OCI-LY7 (cell line): ENCODE measurements around the gene SIN3B.

Experiments
- EZH2phosphoT487 ChIP-seq: fragments of 200-600 bp; sonication (generic); IDR thresholded peaks from 2 replicates; pipeline ENCODE4 v1.6.1; 2018; ENCODE audit warnings: low read depth, borderline replicate concordance, mild to moderate bottlenecking, mixed run types, antibody characterized with exemption, low read length, moderate library complexity, mixed read lengths
- TF ChIP-seq, protein P1 (sequence below): fragments of 200-600 bp; sonication (generic); conservative IDR thresholded peaks from 2 replicates; pipeline ENCODE4 v1.5.1; 2014; ENCODE audit warnings: mild to moderate bottlenecking, antibody characterized with exemption, low read length, moderate library complexity, mixed read lengths

DNA sequence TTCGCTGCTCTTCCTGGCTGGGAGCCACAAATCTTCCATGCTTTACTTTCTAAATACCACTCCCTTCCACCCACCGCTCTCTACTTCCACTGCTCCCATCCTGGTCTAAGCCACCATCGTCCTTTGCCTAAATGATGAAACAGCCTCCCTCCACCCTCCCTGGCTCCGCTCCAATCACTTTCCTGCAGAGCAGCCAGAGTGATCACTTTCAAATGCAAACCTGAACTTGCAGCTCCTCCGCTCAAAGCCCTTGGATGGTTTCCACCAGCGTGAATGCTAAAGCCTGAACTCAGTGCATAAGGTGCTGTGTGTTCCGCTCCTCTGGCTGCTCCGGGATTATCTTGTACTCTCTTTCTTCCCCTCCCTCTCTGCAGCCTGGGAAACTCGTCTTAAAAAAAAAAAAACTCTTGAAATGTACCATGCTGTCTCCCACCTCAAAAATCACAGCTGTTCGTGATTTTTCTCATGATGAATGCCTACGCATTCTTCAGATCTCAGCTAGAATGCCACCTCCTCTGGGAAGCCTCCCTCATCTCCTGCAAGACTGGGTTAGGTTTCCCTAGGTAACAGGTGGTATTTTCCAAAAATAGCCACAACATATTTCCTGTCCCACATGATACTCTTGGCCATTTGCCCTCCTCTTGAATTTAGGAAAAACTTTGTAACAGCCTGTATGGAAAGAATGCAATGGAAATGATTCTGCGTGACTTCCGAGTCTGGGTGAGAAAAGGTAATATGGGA is 3.7 kb upstream of the SIN3B start:
- TF ChIP-seq, protein P1, sequence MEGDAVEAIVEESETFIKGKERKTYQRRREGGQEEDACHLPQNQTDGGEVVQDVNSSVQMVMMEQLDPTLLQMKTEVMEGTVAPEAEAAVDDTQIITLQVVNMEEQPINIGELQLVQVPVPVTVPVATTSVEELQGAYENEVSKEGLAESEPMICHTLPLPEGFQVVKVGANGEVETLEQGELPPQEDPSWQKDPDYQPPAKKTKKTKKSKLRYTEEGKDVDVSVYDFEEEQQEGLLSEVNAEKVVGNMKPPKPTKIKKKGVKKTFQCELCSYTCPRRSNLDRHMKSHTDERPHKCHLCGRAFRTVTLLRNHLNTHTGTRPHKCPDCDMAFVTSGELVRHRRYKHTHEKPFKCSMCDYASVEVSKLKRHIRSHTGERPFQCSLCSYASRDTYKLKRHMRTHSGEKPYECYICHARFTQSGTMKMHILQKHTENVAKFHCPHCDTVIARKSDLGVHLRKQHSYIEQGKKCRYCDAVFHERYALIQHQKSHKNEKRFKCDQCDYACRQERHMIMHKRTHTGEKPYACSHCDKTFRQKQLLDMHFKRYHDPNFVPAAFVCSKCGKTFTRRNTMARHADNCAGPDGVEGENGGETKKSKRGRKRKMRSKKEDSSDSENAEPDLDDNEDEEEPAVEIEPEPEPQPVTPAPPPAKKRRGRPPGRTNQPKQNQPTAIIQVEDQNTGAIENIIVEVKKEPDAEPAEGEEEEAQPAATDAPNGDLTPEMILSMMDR = no peak
- no peak for TF ChIP-seq EZH2phosphoT487
